Neuronal stem cell (in vitro differentiated cells): Measurements from ENCODE around the gene MMP25. TPM values are rescaled to one million over a fixed set of nuclear protein-coding genes. Genes with fewer than 3 reads are reported as not detected.

Experiments used
- DNase-seq: peaks from one replicate; pipeline ENCODE4 v3.0.0-alpha.2; 2013; ENCODE audit warnings: low spot score
- H2AFZ ChIP-seq: one replicate; pipeline ENCODE4 v1.6.1; 2013; ENCODE audit warnings: mild to moderate bottlenecking, low read length, inconsistent platforms
- H2AK5ac ChIP-seq: 2 replicates; pipeline ENCODE4 v1.6.1; 2013; ENCODE audit warnings: low read depth, mild to moderate bottlenecking, inconsistent platforms, low read length, moderate library complexity, mixed read lengths
- H2BK120ac ChIP-seq: 2 replicates; pipeline ENCODE4 v1.6.1; 2013; ENCODE audit warnings: low read depth, mild to moderate bottlenecking, inconsistent platforms, low read length, moderate library complexity, mixed read lengths
- H2BK12ac ChIP-seq: one replicate; pipeline ENCODE4 v1.6.1; 2013; ENCODE audit warnings: low read length, inconsistent platforms
- H2BK15ac ChIP-seq: 2 replicates; pipeline ENCODE4 v1.6.1; 2013; ENCODE audit warnings: mild to moderate bottlenecking, low read length, inconsistent platforms, mixed read lengths
- H2BK5ac ChIP-seq: one replicate; pipeline ENCODE4 v1.6.1; 2013; ENCODE audit warnings: inconsistent platforms, mild to moderate bottlenecking, low read length, moderate library complexity
- H3K14ac ChIP-seq: one replicate; pipeline ENCODE4 v1.6.1; 2013; ENCODE audit warnings: low read length, inconsistent platforms
- H3K18ac ChIP-seq: 2 replicates; pipeline ENCODE4 v1.6.1; 2013; ENCODE audit warnings: low read length, inconsistent platforms
- H3K23ac ChIP-seq: 2 replicates; pipeline ENCODE4 v1.6.1; 2013; ENCODE audit warnings: low read depth, mild to moderate bottlenecking, mixed read lengths, low read length, inconsistent platforms; ENCODE audit not compliant: poor library complexity
- H3K27ac ChIP-seq: replicated peaks from 3 replicates; pipeline ENCODE4 v1.5.1; 2013; ENCODE audit warnings: low read length, inconsistent platforms
- H3K27me3 ChIP-seq, 3 experiments: 2 replicates each; pipeline ENCODE4 v1.6.1; 2013; ENCODE audit warnings: low read length in 3 of 3, mild to moderate bottlenecking in 2 of 3, inconsistent platforms in 1 of 3, low read depth in 1 of 3, mixed read lengths in 1 of 3, moderate library complexity in 1 of 3; ENCODE audit not compliant: control insufficient read depth in 3 of 3, insufficient read depth in 3 of 3
- H3K36me3 ChIP-seq, 2 donors: replicated peaks in 1 of 2; 2 replicates each; pipeline ENCODE4 v1.6.1; 2013; ENCODE audit warnings: low read length in 2 of 2; ENCODE audit not compliant: control insufficient read depth in 2 of 2, insufficient read depth in 2 of 2
- H3K4ac ChIP-seq: 2 replicates; pipeline ENCODE4 v1.6.1; 2013; ENCODE audit warnings: inconsistent platforms, mild to moderate bottlenecking, low read length, moderate library complexity
- H3K4me1 ChIP-seq, 2 donors: 1 replicate in 1 of 2; 2 replicates in 1 of 2; pipeline ENCODE4 v1.6.1; 2013; ENCODE audit warnings: low read length in 2 of 2, low read depth in 1 of 2; ENCODE audit not compliant: control insufficient read depth in 2 of 2, insufficient read depth in 1 of 2
- H3K4me2 ChIP-seq: one replicate; pipeline ENCODE4 v1.6.1; 2013; ENCODE audit warnings: mild to moderate bottlenecking, low read length, inconsistent platforms; ENCODE audit not compliant: insufficient read depth, poor library complexity, severe bottlenecking
- H3K4me3 ChIP-seq, 2 donors: 2 replicates each; pipeline ENCODE4 v1.5.1; 2013; ENCODE audit warnings: low read length in 2 of 2, mild to moderate bottlenecking in 2 of 2, inconsistent platforms in 1 of 2, moderate library complexity in 1 of 2
- H3K79me1 ChIP-seq: one replicate; pipeline ENCODE4 v1.6.1; 2013; ENCODE audit warnings: low read depth, mild to moderate bottlenecking, inconsistent platforms, low read length, moderate library complexity
- H3K9ac ChIP-seq: one replicate; pipeline ENCODE4 v1.6.1; 2013; ENCODE audit warnings: mild to moderate bottlenecking, low read depth, low read length, inconsistent platforms; ENCODE audit not compliant: poor library complexity
- H3K9me3 ChIP-seq, 2 donors: replicated peaks in 1 of 2; 2 replicates each; pipeline versions ENCODE3 to v1.6.1; 2013; ENCODE audit warnings: low read length in 2 of 2, mild to moderate bottlenecking in 2 of 2, inconsistent platforms in 1 of 2, low read depth in 1 of 2, mixed read lengths in 1 of 2, moderate library complexity in 1 of 2; ENCODE audit not compliant: control insufficient read depth in 2 of 2, insufficient read depth in 1 of 2
- H4K8ac ChIP-seq: one replicate; pipeline ENCODE4 v1.6.1; 2013; ENCODE audit warnings: low read depth, mild to moderate bottlenecking, inconsistent platforms, low read length, moderate library complexity
- H4K91ac ChIP-seq: one replicate; pipeline ENCODE4 v1.6.1; 2013; ENCODE audit warnings: low read length, low read depth, mild to moderate bottlenecking, inconsistent platforms; ENCODE audit not compliant: poor library complexity
- WGBS, 2 donors: extraction: QIAGEN DNeasy Blood & Tissue Kit; methylation state at CpG; one replicate each; pipeline ENCODE4 v1.1.7; 2013; ENCODE audit warnings: missing lambda C conversion rate in 2 of 2, mixed read lengths in 1 of 2; ENCODE audit not compliant: insufficient read length in 2 of 2, insufficient replicate concordance in 1 of 2; ENCODE audit errors: extremely low coverage in 2 of 2; 5-methylcytosine and 5-hydroxymethylcytosine counted together
- small RNA-seq: library from polyadenylated mRNA; stranded (forward); fragments of <200 nt; extraction: miRNeasy Mini kit (QIAGEN cat#:217004); gene quantifications from one replicate; pipeline ENCODE3, GENCODE V24; 2013; ENCODE audit not compliant: insufficient read depth

Gene MMP25

GRCh38 chr16:3106205-3106928, 60.0 kb downstream of the MMP25 start:
- peak overlapping the region; percentile 89 for H3K4me2 ChIP-seq
- H4K8ac ChIP-seq, result no peak overlapping the region
- no peak overlapping the region for H2AK5ac ChIP-seq
- no peaks in the 10 kb centered on the region for H3K79me1 ChIP-seq
- no peaks in the 10 kb centered on the region for H3K27me3 ChIP-seq
- peak overlapping the region; percentile 92 for H3K23ac ChIP-seq
- H2BK12ac ChIP-seq, result no peak overlapping the region
- WGBS, 2 donors, result no CpG with 5 or more reads among the region's 74 CpGs
- peak overlapping the region; percentile 98 for H2AFZ ChIP-seq
- peak overlapping the region; percentile 92 for H3K9ac ChIP-seq
- no peaks in the 10 kb centered on the region for H3K9me3 ChIP-seq
- peak overlapping the region; percentile 95 to 96 for H3K4me3 ChIP-seq
- H3K14ac ChIP-seq, result no peak overlapping the region
- no peak overlapping the region for H3K4ac ChIP-seq
- H3K18ac ChIP-seq, result peak overlapping the region; percentile 95
- no peaks in the 10 kb centered on the region for H3K36me3 ChIP-seq
- H3K27ac ChIP-seq, result no peak overlapping the region
- peak; percentile 89 for DNase-seq
- no peak overlapping the region for H2BK5ac ChIP-seq
- H2BK15ac ChIP-seq, result no peak overlapping the region
- H4K91ac ChIP-seq, result no peak overlapping the region
- peak overlapping the region; percentile 6 for H2BK120ac ChIP-seq
- peaks cover 2 to 10% of the 10 kb centered on the region in 2 donors for H3K4me1 ChIP-seq

Small RNA genes lying within 50 kb of the gene (small RNA-seq; reads per million reads assigned to genes)
- not detected for gene RNU1-22P
